GM10266 (cell line): ENCODE results near the gene ENOX2.

ENCODE experiments used
- DNase-seq: peaks from one replicate; pipeline ENCODE4 v3.0.0; 2012; ENCODE audit errors: extremely low spot score
- CTCF ChIP-seq: IDR thresholded peaks from 2 replicates; pipeline ENCODE4 v1.5.1; 2012; ENCODE audit warnings: mild to moderate bottlenecking, low read depth; ENCODE audit not compliant: control insufficient read depth, insufficient read depth; ENCODE audit errors: missing control alignments

ENOX2 gene

GRCh38 chrX:130700629-130701028 lies 202.4 kb downstream of the ENOX2 start:
- no peak for TF ChIP-seq CTCF

DNA sequence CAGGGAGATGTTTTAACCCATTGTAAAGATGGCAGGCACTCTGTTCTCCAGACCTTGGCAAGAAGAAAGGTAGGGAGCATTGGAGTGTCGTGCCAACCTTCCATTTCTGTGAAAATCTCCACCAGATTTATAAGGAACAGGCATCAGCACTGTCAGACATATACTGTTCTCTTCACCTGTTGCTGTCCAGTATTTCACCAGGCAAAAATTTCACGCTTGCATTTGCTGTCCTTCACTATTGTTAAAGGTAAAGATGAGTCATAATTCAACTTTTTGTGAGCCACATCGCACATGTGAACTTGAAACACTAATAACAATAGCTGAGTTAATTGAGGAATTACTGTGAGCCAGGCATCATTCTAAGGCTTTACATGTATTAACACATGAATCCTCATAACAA lies 203.4 kb downstream of the ENOX2 start:
- TF ChIP-seq CTCF: no peak

More at GRCh38 chrX:130700629-130701028, 202.4 kb downstream of the ENOX2 start:
- DNase-seq: no peak

GRCh38 chrX:130696542-130696941 lies 206.5 kb downstream of the ENOX2 start:
- no peak for DNase-seq
- no peak for TF ChIP-seq CTCF

More for the DNA sequence above, 203.4 kb downstream of the ENOX2 start:
- no peak for DNase-seq

- DNase-seq: no peak
- no peak for TF ChIP-seq CTCF
Observed at GRCh38 chrX:130695931-130696330, 207.1 kb downstream of the ENOX2 start.

DNA sequence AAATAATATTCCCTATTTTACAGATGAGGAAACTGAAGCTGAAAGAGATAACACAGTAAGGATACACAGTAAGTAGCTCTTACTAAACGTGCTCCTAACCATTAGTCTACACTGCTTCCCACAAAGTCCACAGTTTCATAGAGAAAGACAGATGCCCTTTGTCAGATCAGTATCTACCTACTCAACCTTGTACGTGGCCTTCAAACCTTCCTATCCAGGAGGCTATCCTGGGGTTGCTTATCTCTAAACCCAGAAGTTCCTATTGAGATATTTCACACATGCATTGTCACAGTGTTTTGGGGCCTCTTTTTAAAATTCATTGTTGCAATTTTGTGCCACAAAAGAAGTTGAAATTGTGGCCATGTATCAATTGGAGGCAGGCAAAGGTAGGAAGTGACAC lies 208.0 kb downstream of the ENOX2 start:
- DNase-seq: no peak
- TF ChIP-seq CTCF: no peak

DNA sequence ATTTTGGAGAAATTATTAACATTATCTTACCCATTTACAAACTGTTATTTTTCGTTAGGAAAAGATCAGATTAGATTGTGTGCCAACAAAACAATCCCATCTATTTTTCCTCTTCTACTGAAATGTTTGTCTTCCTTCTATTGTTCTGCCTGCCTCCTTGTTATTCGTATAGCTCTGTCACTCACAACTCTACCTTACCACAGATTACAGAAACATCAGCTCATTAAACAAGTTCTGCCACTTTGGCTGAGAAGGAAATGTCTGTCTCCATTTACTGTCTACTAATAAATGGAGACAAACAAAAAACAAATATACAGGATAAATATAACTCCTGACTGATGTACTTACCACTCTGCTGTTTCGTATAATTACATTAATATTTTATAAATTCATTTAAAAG lies 211.4 kb downstream of the ENOX2 start:
- TF ChIP-seq CTCF: no peak
- DNase-seq: no peak

- TF ChIP-seq CTCF: no peak
- DNase-seq: no peak
Observed at GRCh38 chrX:130688360-130688759, 214.6 kb downstream of the ENOX2 start.

GRCh38 chrX:130682990-130683389 lies 220.0 kb downstream of the ENOX2 start:
- no peak for TF ChIP-seq CTCF
- no peak for DNase-seq
